Spleen (tissue), 7 donors: ENCODE measurements around the gene PACSIN1.

Source experiments
- POLR2AphosphoS5 ChIP-seq, 3 donors: sonication (generic); formaldehyde crosslinking; IDR thresholded peaks; one replicate each; pipeline ENCODE4 v1.5.1; 2017; ENCODE audit warnings: antibody characterized with exemption in 3 of 3
- TF ChIP-seq, protein P1 (sequence below), 11 experiments: fragments of 200-600 bp in 7 of 11; fragments of 450-650 bp in 4 of 11; sonication (generic) in 4 of 11; IDR thresholded peaks in 8 of 11; conservative IDR thresholded peaks in 3 of 11; 1 replicate in 7 of 11; 2 replicates in 4 of 11; pipeline versions ENCODE4 v1.4.0 to v1.8.0; 2016 to 2021; ENCODE audit warnings: antibody characterized with exemption in 11 of 11, inconsistent platforms in 4 of 11, mild to moderate bottlenecking in 1 of 11
- donor health status: DM: no; HTN: no; CAD: no; lungs with moderate emphysema.
- donor health status: DM: no; HTN: no; CAD: no.
- donor health status: DM: no; HTN: no; CAD: no.

GRCh38 chr6:34474754-34475153, 8.9 kb downstream of the PACSIN1 start:
- TF ChIP-seq, protein P1, sequence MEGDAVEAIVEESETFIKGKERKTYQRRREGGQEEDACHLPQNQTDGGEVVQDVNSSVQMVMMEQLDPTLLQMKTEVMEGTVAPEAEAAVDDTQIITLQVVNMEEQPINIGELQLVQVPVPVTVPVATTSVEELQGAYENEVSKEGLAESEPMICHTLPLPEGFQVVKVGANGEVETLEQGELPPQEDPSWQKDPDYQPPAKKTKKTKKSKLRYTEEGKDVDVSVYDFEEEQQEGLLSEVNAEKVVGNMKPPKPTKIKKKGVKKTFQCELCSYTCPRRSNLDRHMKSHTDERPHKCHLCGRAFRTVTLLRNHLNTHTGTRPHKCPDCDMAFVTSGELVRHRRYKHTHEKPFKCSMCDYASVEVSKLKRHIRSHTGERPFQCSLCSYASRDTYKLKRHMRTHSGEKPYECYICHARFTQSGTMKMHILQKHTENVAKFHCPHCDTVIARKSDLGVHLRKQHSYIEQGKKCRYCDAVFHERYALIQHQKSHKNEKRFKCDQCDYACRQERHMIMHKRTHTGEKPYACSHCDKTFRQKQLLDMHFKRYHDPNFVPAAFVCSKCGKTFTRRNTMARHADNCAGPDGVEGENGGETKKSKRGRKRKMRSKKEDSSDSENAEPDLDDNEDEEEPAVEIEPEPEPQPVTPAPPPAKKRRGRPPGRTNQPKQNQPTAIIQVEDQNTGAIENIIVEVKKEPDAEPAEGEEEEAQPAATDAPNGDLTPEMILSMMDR (IDR thresholded peaks at IDR 0.05 in 8 of 11, conservative IDR thresholded peaks at IDR 0.05 in 3 of 11) = no peak
- no peak for TF ChIP-seq POLR2AphosphoS5 (IDR thresholded peaks at IDR 0.05)
